ENCODE data around the gene GPC2.
"Not testable (repeated sequence)": the region's sequence is repeated elsewhere in the genome, so short reads cannot be mapped to it uniquely, and the experiment has no call there.

Gene GPC2

GRCh38 chr7:100198266-100198665 is 21.1 kb upstream of the GPC2 start:
- DNase-seq, result no peak

GRCh38 chr7:100195901-100196322 is 18.7 kb upstream of the GPC2 start:
- not testable (repeated sequence) for DNase-seq

- no peak for DNase-seq
These were observed 18.0 kb upstream of the GPC2 start for GRCh38 chr7:100195222-100195621.

- DNase-seq, result no peak
These were observed 15.8 kb upstream of the GPC2 start for GRCh38 chr7:100192969-100193368.

GRCh38 chr7:100192281-100192862 is 15.2 kb upstream of the GPC2 start:
- not testable (repeated sequence) for DNase-seq

GRCh38 chr7:100191775-100192174 is 14.6 kb upstream of the GPC2 start:
- no peak for DNase-seq

- DNase-seq, result no peak
These were observed 13.0 kb upstream of the GPC2 start for GRCh38 chr7:100190048-100190711.

GRCh38 chr7:100189061-100189460 is 11.9 kb upstream of the GPC2 start:
- DNase-seq, result no peak

- DNase-seq, result no peak
These were observed 8.5 kb upstream of the GPC2 start for GRCh38 chr7:100185726-100186125.

- not testable (repeated sequence) for DNase-seq
These were observed 5.9 kb upstream of the GPC2 start for GRCh38 chr7:100183090-100183489.

- DNase-seq, result not testable (repeated sequence)
These were observed 5.4 kb upstream of the GPC2 start for GRCh38 chr7:100182616-100183015.

GRCh38 chr7:100180084-100180483 is 2.9 kb upstream of the GPC2 start:
- DNase-seq, result not testable (repeated sequence)

GRCh38 chr7:100176096-100177044 is 811 bp downstream of the GPC2 start:
- DNase-seq, result no peak

GRCh38 chr7:100175296-100175935 is 1.8 kb downstream of the GPC2 start:
- DNase-seq, result no peak

GRCh38 chr7:100174582-100174981 is 2.6 kb downstream of the GPC2 start:
- DNase-seq, result no peak

- DNase-seq, result no peak
These were observed 3.2 kb downstream of the GPC2 start for GRCh38 chr7:100173806-100174495.

- DNase-seq, result no peak
These were observed 5.3 kb downstream of the GPC2 start for GRCh38 chr7:100171840-100172239.

- no peak for DNase-seq
These were observed 6.0 kb downstream of the GPC2 start for GRCh38 chr7:100171087-100171681.

- no peak for DNase-seq
These were observed 6.9 kb downstream of the GPC2 start for GRCh38 chr7:100170101-100170897.

GRCh38 chr7:100169147-100169850 is 7.9 kb downstream of the GPC2 start:
- DNase-seq, result no peak

GRCh38 chr7:100167912-100168323 is 9.3 kb downstream of the GPC2 start:
- no peak for DNase-seq
